Vagina (tissue), 2 donors: ENCODE data around the gene C3. TPM values are rescaled to one million over a fixed set of nuclear protein-coding genes. Genes with fewer than 3 reads are reported as not detected.

ENCODE experiments used
- DNase-seq, 2 donors: peaks; one replicate each; pipeline ENCODE4 v3.0.0-alpha.2; 2017; ENCODE audit errors: extremely low spot score in 2 of 2
- H3K27ac ChIP-seq: fragments of 200-600 bp; sonication (generic); one replicate; pipeline ENCODE4 v1.5.1; 2019
- H3K27me3 ChIP-seq: fragments of 200-600 bp; sonication (generic); one replicate; pipeline ENCODE4 v1.5.1; 2019
- H3K36me3 ChIP-seq, 2 donors: fragments of 200-600 bp; sonication (generic); one replicate each; pipeline ENCODE4 v1.5.1; 2017 to 2019
- H3K4me1 ChIP-seq: fragments of 200-600 bp; sonication (generic); one replicate; pipeline ENCODE4 v1.5.1; 2019
- H3K4me3 ChIP-seq, 2 donors: fragments of 200-600 bp; sonication (generic); 1 replicate in 1 of 2; 2 replicates in 1 of 2; pipeline ENCODE4 v1.5.1; 2016 to 2019
- H3K9me3 ChIP-seq: fragments of 200-600 bp; sonication (generic); one replicate; pipeline ENCODE4 v1.5.1; 2019
- POLR2A ChIP-seq, 2 donors: fragments of 450-650 bp; IDR thresholded peaks; one replicate each; pipeline ENCODE4 v1.6.1; 2017; ENCODE audit warnings: antibody characterized with exemption in 2 of 2, mild to moderate bottlenecking in 2 of 2, moderate library complexity in 2 of 2
- POLR2AphosphoS5 ChIP-seq, 2 donors: sonication (generic); formaldehyde crosslinking; IDR thresholded peaks; one replicate each; pipeline ENCODE4 v1.9.0; 2017; ENCODE audit warnings: antibody characterized with exemption in 2 of 2, mild to moderate bottlenecking in 2 of 2, low read depth in 1 of 2; ENCODE audit not compliant: insufficient read depth in 1 of 2
- intact Hi-C: fragments of 100-400 bp; cut with DNase I; formaldehyde crosslinking; loops from one replicate; pipeline ENCODE4 v1.15.1; 2023
- total RNA-seq: library from RNA; depleted of rRNA; stranded (reverse); fragments of >200 nt; gene quantifications from one replicate; pipeline ENCODE4 v1.2.3, GENCODE V29; 2016
- TF ChIP-seq, protein P1 (sequence below), 3 experiments: fragments of 450-650 bp in 2 of 3; fragments of 200-600 bp in 1 of 3; sonication (generic) in 1 of 3; IDR thresholded peaks; one replicate each; pipeline ENCODE4 v1.5.1; 2017 to 2019; ENCODE audit warnings: antibody characterized with exemption in 3 of 3, mild to moderate bottlenecking in 2 of 3, moderate library complexity in 2 of 3

C3 gene
- total RNA-seq, 1 donor from 2014 or later: 1,239 TPM

DNA sequence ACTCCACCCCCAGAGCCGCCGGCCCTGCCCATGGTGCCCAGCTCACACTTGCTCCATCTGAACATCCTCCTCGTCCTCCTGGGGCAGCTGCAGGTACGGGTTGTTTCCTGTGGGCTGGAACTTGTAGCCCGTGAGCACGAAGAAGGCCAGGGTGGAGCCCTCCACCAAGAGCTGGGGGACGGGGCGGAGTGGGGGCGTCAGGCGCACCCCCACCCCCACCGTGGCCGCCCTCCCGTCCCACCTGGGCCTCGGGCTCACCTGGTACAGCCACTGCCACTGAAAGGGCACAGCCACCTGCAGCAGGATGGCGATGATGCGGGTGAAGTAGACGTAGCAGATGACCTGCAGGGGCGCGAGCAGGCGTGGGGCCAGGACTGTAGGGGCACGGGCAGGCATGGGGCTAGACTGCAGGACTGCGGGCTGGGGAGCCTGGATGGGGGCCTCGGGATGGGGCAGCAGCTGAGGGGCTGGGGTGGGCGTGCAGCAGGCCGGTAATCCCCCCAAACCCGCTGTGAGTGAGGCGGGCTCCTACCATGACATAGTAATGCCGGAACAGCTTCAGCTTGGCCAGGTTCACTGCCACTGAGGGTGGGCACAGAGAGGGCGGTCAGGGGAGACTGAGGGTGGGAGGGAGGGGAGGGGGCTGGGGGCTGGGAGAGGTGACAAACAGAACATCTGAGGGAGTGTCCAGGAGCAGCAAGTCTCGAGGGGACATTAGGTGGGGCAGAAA lies 10.7 kb upstream of the C3 start:
- H3K36me3 ChIP-seq: peaks cover 0 to 24% of the 10 kb centered on the region in 2 donors
- no peak for DNase-seq
- no peak overlapping the region for H3K27ac ChIP-seq
- H3K4me1 ChIP-seq: peaks cover 8% of the 10 kb centered on the region
- intact Hi-C loops: loop anchor here (10.0 kb wide), 1 partner anchor 134 kb away; no protein-coding TSS in a partner anchor
- H3K27me3 ChIP-seq: no peaks in the 10 kb centered on the region
- no peaks in the 10 kb centered on the region for H3K9me3 ChIP-seq
- TF ChIP-seq POLR2A (IDR thresholded peaks at IDR 0.05) (no peak), POLR2AphosphoS5 (IDR thresholded peaks at IDR 0.05; ENCODE audit: insufficient read depth in 1 of 2, low read depth in 1 of 2) (no peak)
- TF ChIP-seq, protein P1, sequence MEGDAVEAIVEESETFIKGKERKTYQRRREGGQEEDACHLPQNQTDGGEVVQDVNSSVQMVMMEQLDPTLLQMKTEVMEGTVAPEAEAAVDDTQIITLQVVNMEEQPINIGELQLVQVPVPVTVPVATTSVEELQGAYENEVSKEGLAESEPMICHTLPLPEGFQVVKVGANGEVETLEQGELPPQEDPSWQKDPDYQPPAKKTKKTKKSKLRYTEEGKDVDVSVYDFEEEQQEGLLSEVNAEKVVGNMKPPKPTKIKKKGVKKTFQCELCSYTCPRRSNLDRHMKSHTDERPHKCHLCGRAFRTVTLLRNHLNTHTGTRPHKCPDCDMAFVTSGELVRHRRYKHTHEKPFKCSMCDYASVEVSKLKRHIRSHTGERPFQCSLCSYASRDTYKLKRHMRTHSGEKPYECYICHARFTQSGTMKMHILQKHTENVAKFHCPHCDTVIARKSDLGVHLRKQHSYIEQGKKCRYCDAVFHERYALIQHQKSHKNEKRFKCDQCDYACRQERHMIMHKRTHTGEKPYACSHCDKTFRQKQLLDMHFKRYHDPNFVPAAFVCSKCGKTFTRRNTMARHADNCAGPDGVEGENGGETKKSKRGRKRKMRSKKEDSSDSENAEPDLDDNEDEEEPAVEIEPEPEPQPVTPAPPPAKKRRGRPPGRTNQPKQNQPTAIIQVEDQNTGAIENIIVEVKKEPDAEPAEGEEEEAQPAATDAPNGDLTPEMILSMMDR (IDR thresholded peaks at IDR 0.05): no peak
- no peak overlapping the region for H3K4me3 ChIP-seq

GRCh38 chr19:6730153-6730804 lies 9.8 kb upstream of the C3 start:
- H3K9me3 ChIP-seq: no peaks in the 10 kb centered on the region
- H3K36me3 ChIP-seq: peaks cover 0 to 24% of the 10 kb centered on the region in 2 donors
- H3K27me3 ChIP-seq: no peaks in the 10 kb centered on the region
- H3K4me1 ChIP-seq: peaks cover under 1% of the 10 kb centered on the region
- H3K27ac ChIP-seq: no peak overlapping the region
- H3K4me3 ChIP-seq: no peak overlapping the region
- DNase-seq: no peak
- intact Hi-C loops: loop anchor here (10.0 kb wide), 1 partner anchor 135 kb away; no protein-coding TSS in a partner anchor
- TF ChIP-seq POLR2A (IDR thresholded peaks at IDR 0.05) (no peak), POLR2AphosphoS5 (IDR thresholded peaks at IDR 0.05; ENCODE audit: insufficient read depth in 1 of 2, low read depth in 1 of 2) (no peak)
- TF ChIP-seq, protein P1 (IDR thresholded peaks at IDR 0.05): no peak

DNA sequence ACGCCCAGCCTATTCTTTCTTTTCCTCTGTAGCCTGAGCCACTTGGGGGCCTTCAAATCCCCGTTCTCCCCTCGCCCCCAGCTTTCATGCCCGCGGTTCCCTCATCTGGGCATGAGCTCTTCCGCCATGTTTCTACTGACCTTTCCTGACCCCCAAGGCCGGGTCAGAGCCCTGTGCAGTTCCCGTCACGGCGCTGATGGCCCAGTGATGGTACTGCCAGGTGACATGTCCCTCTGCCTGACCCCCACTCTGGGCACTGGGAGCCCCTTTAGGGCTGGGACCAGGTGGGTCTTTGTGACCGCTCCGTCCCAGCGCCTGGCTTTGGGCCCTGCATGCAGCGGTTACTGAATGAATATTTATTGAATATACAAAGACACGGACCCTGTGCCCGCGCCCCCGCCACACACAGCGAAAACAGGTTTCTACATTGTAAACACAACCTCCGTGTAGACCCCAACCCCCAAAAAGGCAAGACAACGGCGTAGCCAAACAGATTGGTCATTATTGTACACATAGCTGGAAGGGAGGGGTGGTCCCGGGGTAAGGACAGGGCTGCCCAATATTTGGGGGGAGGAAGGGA lies 9.2 kb upstream of the C3 start:
- DNase-seq: no peak
- TF ChIP-seq POLR2AphosphoS5 (IDR thresholded peaks at IDR 0.05; ENCODE audit: insufficient read depth in 1 of 2, low read depth in 1 of 2) (no peak), POLR2A (IDR thresholded peaks at IDR 0.05) (no peak)
- TF ChIP-seq, protein P1 (IDR thresholded peaks at IDR 0.05): no peak
- Histone ChIP-seq H3K9me3 (no peaks in the 10 kb centered on the region), H3K4me3 (no peak overlapping the region), H3K27ac (no peak overlapping the region), H3K27me3 (no peaks in the 10 kb centered on the region), H3K36me3 (peaks cover 0 to 24% of the 10 kb centered on the region in 2 donors), H3K4me1 (no peaks in the 10 kb centered on the region)
- intact Hi-C loops: loop anchor here (10.0 kb wide), 1 partner anchor 135 kb away; no protein-coding TSS in a partner anchor

DNA sequence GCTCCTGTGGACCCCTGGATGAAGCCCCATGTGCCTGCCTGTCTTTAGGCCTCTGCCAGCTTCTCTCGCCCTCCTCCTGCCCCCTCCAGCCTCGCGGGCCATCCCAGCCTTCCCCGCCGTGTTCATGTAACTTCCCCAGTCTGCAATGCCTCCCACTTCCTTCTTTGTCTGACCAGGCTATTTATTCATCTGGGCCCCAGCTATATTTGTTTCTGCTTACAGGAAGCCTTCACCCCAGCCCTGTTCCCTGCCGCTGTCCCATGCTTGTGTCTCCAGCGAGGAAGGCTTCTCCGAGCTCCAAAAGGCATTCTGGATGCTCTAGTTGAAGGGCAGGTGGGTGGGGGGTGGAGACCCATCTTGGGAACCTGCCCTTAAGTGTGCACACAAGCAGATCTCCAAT lies 7.9 kb upstream of the C3 start:
- no peak for TF ChIP-seq POLR2AphosphoS5 (IDR thresholded peaks at IDR 0.05; ENCODE audit: insufficient read depth in 1 of 2, low read depth in 1 of 2)
- TF ChIP-seq, protein P1 (IDR thresholded peaks at IDR 0.05): no peak
- no peak for TF ChIP-seq POLR2A (IDR thresholded peaks at IDR 0.05)

More for the DNA sequence above, 7.9 kb upstream of the C3 start:
- no peak overlapping the region for H3K27ac ChIP-seq
- peaks cover 0 to 23% of the 10 kb centered on the region in 2 donors for H3K36me3 ChIP-seq
- DNase-seq: no peak
- no peaks in the 10 kb centered on the region for H3K27me3 ChIP-seq
- no peak overlapping the region for H3K4me3 ChIP-seq
- intact Hi-C loops: no loop called here
- peaks cover 1% of the 10 kb centered on the region for H3K4me1 ChIP-seq
- H3K9me3 ChIP-seq: no peaks in the 10 kb centered on the region
